ENCODE measurements around the gene ZNF26. TPM values are rescaled to one million over a fixed set of nuclear protein-coding genes. Genes with fewer than 3 reads are reported as not detected.
"Not testable (repeated sequence)": the region's sequence is repeated elsewhere in the genome, so short reads cannot be mapped to it uniquely, and the experiment has no call there.

The ZNF26 gene
- polyA plus RNA-seq, 6 donors from 2014 or later: 13.3 to 29.2 (median 17.9) TPM

GRCh38 chr12:132966676-132967415 is 19.3 kb upstream of the ZNF26 start:
- H3K27me3 Mint-ChIP-seq: no peaks in the 10 kb centered on the region
- H3K36me3 Mint-ChIP-seq: peaks cover 11 to 13% of the 10 kb centered on the region in 2 donors
- no peak for ATAC-seq (ENCODE audit: low read depth in 2 of 2)
- peak overlapping the region in 1 of 6 donors; percentile 86 for H3K27ac Mint-ChIP-seq
- no peak overlapping the region for H3K4me3 Mint-ChIP-seq
- peaks cover 2 to 12% (median 7%) of the 10 kb centered on the region in 3 donors for H3K4me1 Mint-ChIP-seq
- no peak for DNase-seq
- peaks cover 1 to 24% (median 6%) of the 10 kb centered on the region in 7 donors for H3K9me3 Mint-ChIP-seq

GRCh38 chr12:132967736-132968135 is 18.4 kb upstream of the ZNF26 start:
- peaks cover 0 to 6% (median 0%) of the 10 kb centered on the region in 3 donors for H3K27me3 Mint-ChIP-seq
- H3K9me3 Mint-ChIP-seq: peaks cover 6 to 33% (median 11%) of the 10 kb centered on the region in 7 donors
- H3K36me3 Mint-ChIP-seq: peaks cover 18% of the 10 kb centered on the region in 2 donors
- no peak overlapping the region for H3K27ac Mint-ChIP-seq
- peaks cover 2 to 12% (median 7%) of the 10 kb centered on the region in 3 donors for H3K4me1 Mint-ChIP-seq
- no peak overlapping the region for H3K4me3 Mint-ChIP-seq
- ATAC-seq (ENCODE audit: low read depth in 2 of 2): no peak
- DNase-seq: no peak

GRCh38 chr12:132972374-132972773 is 13.8 kb upstream of the ZNF26 start:
- Mint-ChIP-seq H3K9me3 (peaks cover 4 to 37% (median 21%) of the 10 kb centered on the region in 7 donors), H3K27me3 (peaks cover 0 to 13% (median 6%) of the 10 kb centered on the region in 3 donors), H3K36me3 (peaks cover 10 to 16% of the 10 kb centered on the region in 2 donors), H3K27ac (no peak overlapping the region), H3K4me1 (no peaks in the 10 kb centered on the region), H3K4me3 (peak overlapping the region in 1 of 8 donors; percentile 36)
- ATAC-seq (ENCODE audit: low read depth in 2 of 2): no peak
- no peak for DNase-seq

- H3K27ac Mint-ChIP-seq; H3K4me1 Mint-ChIP-seq; ATAC-seq (ENCODE audit: low read depth in 2 of 2); H3K4me3 Mint-ChIP-seq: not testable (repeated sequence)
- Mint-ChIP-seq H3K36me3 (peaks cover 9 to 26% of the 10 kb centered on the region in 2 donors), H3K9me3 (peaks cover 11 to 55% (median 25%) of the 10 kb centered on the region in 7 donors), H3K27me3 (peaks cover 0 to 22% (median 16%) of the 10 kb centered on the region in 3 donors)
- DNase-seq: peak; percentile 13
Observed at GRCh38 chr12:132976870-132977269, 9.3 kb upstream of the ZNF26 start.

- peaks cover 7 to 20% (median 15%) of the 10 kb centered on the region in 7 donors for H3K9me3 Mint-ChIP-seq
- peaks cover 15 to 29% of the 10 kb centered on the region in 2 donors for H3K36me3 Mint-ChIP-seq
- H3K4me1 Mint-ChIP-seq: peaks cover 26 to 45% (median 43%) of the 10 kb centered on the region in 3 donors
- H3K4me3 Mint-ChIP-seq: peak overlapping the region; percentile 92 to 98 (median 96)
- DNase-seq (no peak), ATAC-seq (ENCODE audit: low read depth in 2 of 2) (peak in 1 of 2 donors; percentile 5)
- H3K27me3 Mint-ChIP-seq: peaks cover 0 to 5% (median 4%) of the 10 kb centered on the region in 3 donors
- H3K27ac Mint-ChIP-seq: peak overlapping the region; percentile 71 to 98 (median 96)
Observed at GRCh38 chr12:132986885-132987225, 688 bp downstream of the ZNF26 start.

- Mint-ChIP-seq H3K4me3 (peak overlapping the region in 1 of 8 donors; percentile 30), H3K36me3 (peaks cover 43 to 49% of the 10 kb centered on the region in 2 donors), H3K9me3 (peaks cover 13 to 90% (median 65%) of the 10 kb centered on the region in 7 donors)
Observed at GRCh38 chr12:132998741-132999140, 12.6 kb downstream of the ZNF26 start.

GRCh38 chr12:133010657-133011297 is 24.6 kb downstream of the ZNF26 start:
- H3K27me3 Mint-ChIP-seq: no peaks in the 10 kb centered on the region
- H3K4me3 Mint-ChIP-seq: peak overlapping the region in 2 of 8 donors; percentile 9 to 70
- peaks cover 54 to 61% of the 10 kb centered on the region in 2 donors for H3K36me3 Mint-ChIP-seq
- no peak for ATAC-seq (ENCODE audit: low read depth in 2 of 2)
- H3K4me1 Mint-ChIP-seq: peaks cover 0 to 7% (median 6%) of the 10 kb centered on the region in 3 donors
- H3K27ac Mint-ChIP-seq: peak overlapping the region in 1 of 6 donors; percentile 22
- no peak for DNase-seq
- H3K9me3 Mint-ChIP-seq: peaks cover 22 to 87% (median 74%) of the 10 kb centered on the region in 7 donors

More at GRCh38 chr12:132998741-132999140, 12.6 kb downstream of the ZNF26 start:
- Mint-ChIP-seq H3K27ac (no peak overlapping the region), H3K27me3 (no peaks in the 10 kb centered on the region), H3K4me1 (peaks cover 13 to 17% (median 15%) of the 10 kb centered on the region in 3 donors)
- no peak for DNase-seq
- no peak for ATAC-seq (ENCODE audit: low read depth in 2 of 2)

- ATAC-seq (ENCODE audit: low read depth in 2 of 2) (no peak), DNase-seq (no peak)
- no peak overlapping the region for H3K4me3 Mint-ChIP-seq
- H3K4me1 Mint-ChIP-seq: no peaks in the 10 kb centered on the region
- H3K27ac Mint-ChIP-seq: no peak overlapping the region
- peaks cover 15 to 72% (median 48%) of the 10 kb centered on the region in 7 donors for H3K9me3 Mint-ChIP-seq
- peaks cover 14 to 21% of the 10 kb centered on the region in 2 donors for H3K36me3 Mint-ChIP-seq
- no peaks in the 10 kb centered on the region for H3K27me3 Mint-ChIP-seq
Observed at GRCh38 chr12:133023566-133023965, 37.4 kb downstream of the ZNF26 start.

- ATAC-seq (ENCODE audit: low read depth in 2 of 2): no peak
- peaks cover 0 to 8% of the 10 kb centered on the region in 2 donors for H3K36me3 Mint-ChIP-seq
- no peaks in the 10 kb centered on the region for H3K4me1 Mint-ChIP-seq
- H3K4me3 Mint-ChIP-seq: no peak overlapping the region
- peaks cover 13 to 62% (median 39%) of the 10 kb centered on the region in 7 donors for H3K9me3 Mint-ChIP-seq
- no peak for DNase-seq
- no peaks in the 10 kb centered on the region for H3K27me3 Mint-ChIP-seq
- H3K27ac Mint-ChIP-seq: no peak overlapping the region
Observed at GRCh38 chr12:133026996-133027395, 40.8 kb downstream of the ZNF26 start.

- DNase-seq: peak; percentile 98
- Mint-ChIP-seq H3K27ac (peak within 1 kb of the TSS; percentile 94 to 99 (median 98)), H3K4me1 (peaks cover 7 to 22% (median 13%) of the 10 kb centered on the region in 3 donors), H3K4me3 (peak within 1 kb of the TSS; percentile 82 to 97 (median 94)), H3K9me3 (peaks cover 16 to 76% (median 64%) of the 10 kb centered on the region in 7 donors), H3K36me3 (peaks cover 14 to 50% of the 10 kb centered on the region in 2 donors), H3K27me3 (peaks cover 5 to 14% (median 8%) of the 10 kb centered on the region in 3 donors)
- peak; percentile 88 to 90 for ATAC-seq (ENCODE audit: low read depth in 2 of 2)
Observed at GRCh38 chr12:133037207-133038005, 51.2 kb downstream of the ZNF26 start, which contains the start of gene ZNF84. Gene ZNF84 (plus strand): TSS chr12:133037509. CDS start chr12:133041468, 3,959 bp downstream.

- peak overlapping the region; percentile 71 to 99 (median 98) for H3K27ac Mint-ChIP-seq
- no peak for DNase-seq
- H3K4me1 Mint-ChIP-seq: peaks cover 7 to 22% (median 13%) of the 10 kb centered on the region in 3 donors
- H3K9me3 Mint-ChIP-seq: peaks cover 16 to 81% (median 69%) of the 10 kb centered on the region in 7 donors
- ATAC-seq (ENCODE audit: low read depth in 2 of 2): no peak
- peak overlapping the region; percentile 82 to 97 (median 94) for H3K4me3 Mint-ChIP-seq
- H3K36me3 Mint-ChIP-seq: peaks cover 21 to 58% of the 10 kb centered on the region in 2 donors
- peaks cover 5 to 14% (median 8%) of the 10 kb centered on the region in 3 donors for H3K27me3 Mint-ChIP-seq
Observed at GRCh38 chr12:133038118-133038709, 52.0 kb downstream of the ZNF26 start.

- no peak overlapping the region for H3K4me3 Mint-ChIP-seq
- H3K36me3 Mint-ChIP-seq: peaks cover 75 to 79% of the 10 kb centered on the region in 2 donors
- ATAC-seq (ENCODE audit: low read depth in 2 of 2): no peak
- no peak for DNase-seq
- H3K9me3 Mint-ChIP-seq: peaks cover 12 to 96% (median 92%) of the 10 kb centered on the region in 7 donors
- no peaks in the 10 kb centered on the region for H3K27me3 Mint-ChIP-seq
- H3K4me1 Mint-ChIP-seq: no peaks in the 10 kb centered on the region
- no peak overlapping the region for H3K27ac Mint-ChIP-seq
Observed at GRCh38 chr12:133046698-133047097, 60.5 kb downstream of the ZNF26 start.

Measured in naive B cell (primary cell).